T47D (cell line): Measurements from ENCODE around the gene CBR1.
"Not testable (repeated sequence)": the region's sequence is repeated elsewhere in the genome, so short reads cannot be mapped to it uniquely, and the experiment has no call there.

ENCODE experiments used
- DNase-seq, 2 experiments: peaks; one replicate each; pipeline versions ENCODE4 v3.0.0 to v3.0.0-alpha.2; 2011 to 2012; ENCODE audit warnings: low read depth in 1 of 2, low spot score in 1 of 2
- JUND ChIP-seq: IDR thresholded peaks from 2 replicates; pipeline ENCODE4 v1.6.1; 2012; ENCODE audit warnings: low read depth
- in situ Hi-C: cut with HindIII; loops from 2 replicates; pipeline ENCODE4 v1.10.0; 2016; ENCODE audit warnings: low sequenced_read_pairs, low pct_unique_long_range_greater_than_20kb

CBR1 gene

DNA sequence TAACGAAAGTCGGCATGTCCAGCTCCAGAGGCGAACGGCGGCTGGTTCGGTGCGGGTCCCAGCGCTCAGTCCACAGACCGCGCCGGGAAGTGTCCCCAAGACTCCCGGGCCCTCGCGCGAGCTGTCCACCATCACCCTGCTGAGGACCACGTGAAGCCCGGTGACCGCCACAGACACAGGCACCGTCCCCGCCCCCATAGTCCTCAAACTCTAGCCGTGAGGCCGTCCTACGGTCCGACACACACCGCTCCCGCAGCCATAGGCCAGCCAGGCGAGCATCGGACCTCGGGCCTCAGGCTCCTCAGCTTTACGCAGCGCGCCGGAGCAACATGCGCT lies 10.0 kb upstream of the CBR1 start:
- in situ Hi-C loops: no loop called here
- DNase-seq: peak in 1 of 2 experiments; percentile 55
- TF ChIP-seq JUND: no peak

DNA sequence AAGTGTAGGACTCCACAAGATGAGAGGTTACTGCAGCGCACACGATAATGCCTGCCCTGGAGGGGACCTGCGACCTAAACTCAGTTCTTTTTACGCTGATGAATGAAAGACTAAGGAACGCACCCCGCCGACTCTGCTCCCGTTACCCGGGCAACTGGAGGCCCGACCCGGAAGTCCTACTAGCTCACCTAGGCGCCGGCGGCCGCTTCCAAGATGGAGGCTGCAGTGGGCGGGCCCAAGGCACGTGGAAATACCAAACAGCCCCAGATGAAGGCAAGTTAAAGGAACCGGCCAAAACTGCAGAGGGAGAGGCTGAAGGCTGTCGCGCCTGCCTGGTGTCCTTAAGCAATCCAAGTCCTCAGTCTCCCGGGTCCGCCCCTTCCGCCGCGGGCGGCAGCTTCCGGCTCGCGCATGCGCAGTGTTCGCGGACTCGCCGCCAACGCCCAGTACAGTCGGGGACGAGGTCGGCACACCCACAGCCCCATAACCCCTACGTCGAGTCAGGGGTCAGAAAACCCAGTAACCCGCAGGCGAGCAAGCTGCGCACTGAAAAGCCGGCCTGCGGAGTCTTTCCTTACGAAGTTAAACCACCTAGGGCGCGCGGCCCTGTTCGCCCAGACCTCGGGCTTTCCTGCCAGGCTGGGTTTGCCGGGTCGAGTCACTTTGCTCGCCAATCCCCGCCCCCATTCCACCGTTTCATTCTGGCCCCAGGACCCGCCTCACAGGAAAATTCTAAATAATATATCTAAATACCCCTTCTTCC lies 9.5 kb upstream of the CBR1 start, which contains the start of gene SETD4:
TSS of gene SETD4 (minus strand) at position 368 of the 763 bp plus-strand sequence. CDS start 1,638 bp downstream, outside the sequence.
- TF ChIP-seq JUND: no peak
- in situ Hi-C loops: no loop called here
- peak; percentile 86 to 97 for DNase-seq

DNA sequence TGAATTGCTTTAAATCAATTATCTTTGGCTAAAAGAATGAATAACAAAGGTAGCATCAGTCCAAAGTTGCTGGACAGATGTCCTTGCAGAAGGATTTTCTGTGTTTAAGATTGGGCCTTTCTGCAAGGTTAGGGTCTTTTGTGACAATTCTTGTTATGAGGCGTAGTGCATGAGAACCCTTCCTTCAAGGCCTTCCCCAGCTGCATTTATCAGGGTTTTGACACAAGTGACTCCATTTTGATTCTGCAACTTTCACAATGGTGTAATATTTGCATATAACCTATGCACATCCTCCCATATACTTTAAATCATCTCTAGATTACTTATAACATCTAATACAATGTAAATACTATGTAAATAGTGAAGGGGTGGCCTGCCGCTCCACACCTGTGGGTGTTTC lies 8.4 kb upstream of the CBR1 start:
- in situ Hi-C loops: no loop called here
- DNase-seq: no peak
- TF ChIP-seq JUND: no peak

DNA sequence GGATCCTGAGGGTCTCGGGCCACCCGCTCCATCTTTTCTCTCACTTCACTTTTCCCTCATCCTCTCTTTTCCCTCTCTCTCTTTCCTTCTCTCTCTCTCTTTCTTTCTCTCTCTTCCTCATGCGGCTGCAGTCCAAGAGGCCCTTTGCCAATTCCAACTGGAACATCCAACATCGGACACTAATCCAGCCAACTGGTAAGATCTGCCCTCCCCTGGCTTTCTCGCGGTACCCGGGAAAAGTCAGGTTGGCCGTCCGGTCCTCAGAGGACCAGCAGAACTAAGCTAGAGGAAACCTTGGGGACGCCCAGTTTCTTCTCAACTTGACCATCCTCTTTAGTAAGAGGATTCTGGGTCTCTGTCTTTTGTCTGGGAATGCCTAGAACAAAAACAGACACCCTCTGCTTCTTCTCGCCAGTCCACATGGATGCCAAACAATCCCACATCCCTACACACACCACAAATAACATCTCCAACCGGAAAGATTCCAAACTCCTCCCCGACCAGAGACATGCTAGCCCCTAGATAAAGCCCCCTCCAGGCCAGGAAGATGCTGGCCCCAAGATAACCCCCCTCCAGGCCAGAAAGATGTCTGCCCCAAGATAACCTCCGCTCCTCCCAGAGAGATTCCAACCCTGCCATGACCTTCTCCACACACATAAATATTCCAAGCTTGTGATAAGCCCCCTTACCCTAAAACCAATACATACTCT lies 6.3 kb upstream of the CBR1 start:
- no peak for TF ChIP-seq JUND
- no peak for DNase-seq
- in situ Hi-C loops: no loop called here

DNA sequence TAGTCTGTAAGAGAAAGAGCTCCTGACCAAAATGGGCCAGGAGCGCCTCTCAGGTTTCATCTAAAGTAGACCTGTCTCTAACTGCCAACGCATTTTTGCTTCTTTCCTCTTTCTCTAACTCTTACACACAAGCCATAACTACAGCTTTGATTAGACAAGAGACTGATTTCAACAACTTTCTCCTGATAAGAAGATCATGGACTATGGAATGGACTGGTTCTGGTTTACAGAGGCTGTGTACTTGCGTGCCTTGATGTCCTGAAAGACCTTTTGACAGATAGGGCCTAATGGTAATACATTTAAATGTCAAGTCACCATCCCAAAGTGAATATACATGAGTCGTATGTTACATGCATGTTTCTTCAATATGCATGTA lies 5.8 kb upstream of the CBR1 start:
- TF ChIP-seq JUND: no peak
- DNase-seq: no peak
- in situ Hi-C loops: no loop called here

DNA sequence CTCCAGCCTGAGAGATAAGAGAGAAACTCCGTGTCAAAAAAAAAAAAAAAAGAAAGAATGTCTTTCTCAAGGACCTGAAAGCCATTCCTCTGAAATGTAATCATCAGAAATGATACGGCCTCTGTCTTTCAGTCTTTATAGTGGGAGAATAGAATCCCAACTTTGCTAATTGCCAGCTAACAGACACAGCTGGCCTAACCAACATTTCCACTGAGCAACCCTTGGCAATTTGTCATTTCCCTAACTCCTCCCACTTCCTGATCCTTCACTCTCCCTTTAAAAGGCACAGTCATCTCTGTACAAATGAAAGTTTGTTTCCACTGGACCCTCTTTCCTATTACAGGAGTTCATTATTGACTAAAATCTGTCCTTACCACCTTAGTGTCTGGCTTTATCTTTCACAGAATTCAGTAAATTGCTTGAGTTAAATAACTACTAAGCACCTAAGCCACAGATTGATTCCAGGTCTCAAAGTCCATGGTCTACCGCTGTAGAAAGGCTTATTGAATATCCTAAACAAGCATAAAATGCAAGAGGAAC lies 4.3 kb upstream of the CBR1 start:
- peak in 1 of 2 experiments; percentile 56 for DNase-seq
- in situ Hi-C loops: no loop called here
- no peak for TF ChIP-seq JUND

DNA sequence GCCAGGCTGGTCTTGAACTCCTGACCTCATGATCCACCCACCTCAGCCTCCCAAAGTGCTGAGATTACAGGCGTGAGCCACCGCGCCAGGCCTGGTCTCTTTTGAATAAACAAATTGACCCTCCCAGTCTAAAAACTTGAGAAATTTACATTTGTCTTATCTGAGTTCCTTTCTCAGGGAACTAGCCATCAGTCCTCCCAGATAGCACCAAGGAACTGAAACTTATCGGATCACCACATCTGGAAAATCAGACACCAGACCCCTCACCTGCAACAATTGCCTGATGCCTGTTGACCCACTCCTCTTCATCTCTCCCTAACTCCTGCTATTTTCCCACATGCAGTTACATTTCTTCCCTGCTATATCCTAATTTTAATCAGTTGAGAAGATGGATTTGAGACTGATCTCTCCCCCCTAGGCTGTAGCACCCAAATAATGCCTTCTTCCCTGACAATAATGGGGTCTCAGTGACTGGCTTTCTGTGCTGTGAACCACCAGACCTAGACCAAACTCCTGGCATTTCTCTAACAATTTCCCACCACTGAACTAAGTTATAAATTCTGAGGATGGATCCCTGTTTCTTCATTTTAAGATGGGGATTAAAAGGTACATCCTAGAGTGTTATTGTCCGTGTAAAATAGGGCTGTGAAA lies 951 bp upstream of the CBR1 start:
- TF ChIP-seq JUND: no peak
- in situ Hi-C loops: no loop called here

DNA sequence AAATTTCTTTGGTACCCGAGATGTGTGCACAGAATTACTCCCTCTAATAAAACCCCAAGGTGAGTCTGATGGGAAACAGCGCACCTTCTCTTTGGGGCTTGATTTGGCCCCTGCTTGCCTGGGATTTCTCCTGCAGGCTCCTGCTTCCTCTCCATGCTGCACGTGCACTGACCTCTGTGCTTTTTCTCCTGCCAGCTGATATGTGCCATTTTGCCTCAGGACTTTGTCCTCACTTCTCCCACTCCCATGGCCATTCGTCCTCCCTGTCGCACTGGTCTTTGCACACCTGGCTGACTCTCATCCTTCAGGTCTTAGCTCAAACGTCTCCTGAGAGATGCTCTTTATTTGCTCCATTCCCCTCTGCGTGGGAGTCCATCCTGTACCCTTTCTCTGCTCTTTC lies 1.2 kb downstream of the CBR1 start:
- TF ChIP-seq JUND: no peak
- no peak for DNase-seq
- in situ Hi-C loops: no loop called here

More for the DNA sequence above, 951 bp upstream of the CBR1 start:
- no peak for DNase-seq

DNA sequence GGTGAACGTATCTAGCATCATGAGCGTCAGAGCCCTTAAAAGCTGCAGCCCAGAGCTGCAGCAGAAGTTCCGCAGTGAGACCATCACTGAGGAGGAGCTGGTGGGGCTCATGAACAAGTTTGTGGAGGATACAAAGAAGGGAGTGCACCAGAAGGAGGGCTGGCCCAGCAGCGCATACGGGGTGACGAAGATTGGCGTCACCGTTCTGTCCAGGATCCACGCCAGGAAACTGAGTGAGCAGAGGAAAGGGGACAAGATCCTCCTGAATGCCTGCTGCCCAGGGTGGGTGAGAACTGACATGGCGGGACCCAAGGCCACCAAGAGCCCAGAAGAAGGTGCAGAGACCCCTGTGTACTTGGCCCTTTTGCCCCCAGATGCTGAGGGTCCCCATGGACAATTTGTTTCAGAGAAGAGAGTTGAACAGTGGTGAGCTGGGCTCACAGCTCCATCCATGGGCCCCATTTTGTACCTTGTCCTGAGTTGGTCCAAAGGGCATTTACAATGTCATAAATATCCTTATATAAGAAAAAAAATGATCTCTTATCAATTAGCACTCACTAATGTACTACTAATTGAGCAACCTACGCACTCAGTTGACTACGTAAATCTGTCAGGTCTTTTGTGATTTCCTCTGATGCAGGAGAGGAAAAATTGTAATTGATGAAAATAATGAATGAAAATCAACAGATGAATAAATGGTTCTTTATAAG lies 2.8 kb downstream of the CBR1 start:
- in situ Hi-C loops: no loop called here

DNA sequence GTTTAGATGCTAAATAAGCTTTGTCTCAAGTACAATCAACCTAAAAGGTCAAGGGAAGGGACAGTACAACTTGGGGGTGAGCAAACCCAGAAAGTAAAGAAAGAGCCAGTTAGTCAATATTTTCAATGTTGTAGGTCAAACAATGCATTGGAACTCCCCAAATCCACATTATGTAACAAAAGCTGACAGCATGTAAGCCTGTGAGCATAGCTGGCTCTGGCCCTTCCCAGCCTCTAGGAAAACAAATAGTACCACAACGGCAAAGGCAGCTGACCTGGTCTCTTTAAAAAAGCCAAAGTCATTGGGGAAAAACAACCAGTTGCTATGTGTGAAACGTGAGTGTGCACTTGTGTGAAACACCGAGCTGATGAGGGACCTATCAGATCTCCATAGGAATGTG lies 3.4 kb downstream of the CBR1 start:
- in situ Hi-C loops: no loop called here
- peak in 1 of 2 experiments; percentile 70 for DNase-seq
- TF ChIP-seq JUND: no peak

More for the DNA sequence above, 2.8 kb downstream of the CBR1 start:
- no peak for DNase-seq
- TF ChIP-seq JUND: no peak

DNA sequence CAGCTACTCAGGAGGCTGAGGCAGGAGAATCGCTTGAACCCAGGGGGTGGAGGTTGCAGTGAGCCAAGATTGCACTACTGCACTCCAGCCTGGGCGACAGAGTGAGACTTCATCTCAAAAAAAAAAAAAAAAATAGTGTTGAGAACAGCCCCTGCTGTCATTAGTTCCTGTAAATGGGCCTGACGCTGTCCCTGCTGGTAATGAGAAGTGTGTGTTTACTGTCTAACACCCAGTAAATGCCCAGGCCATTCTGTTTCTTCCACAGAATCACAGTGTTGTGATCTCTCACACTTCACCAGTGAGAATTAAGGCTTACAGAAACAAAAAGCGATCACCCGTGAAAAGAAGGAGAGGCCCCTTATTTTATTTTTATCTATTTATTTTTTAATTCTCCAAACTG lies 4.1 kb downstream of the CBR1 start:
- in situ Hi-C loops, DNase-seq: not testable (repeated sequence)

DNA sequence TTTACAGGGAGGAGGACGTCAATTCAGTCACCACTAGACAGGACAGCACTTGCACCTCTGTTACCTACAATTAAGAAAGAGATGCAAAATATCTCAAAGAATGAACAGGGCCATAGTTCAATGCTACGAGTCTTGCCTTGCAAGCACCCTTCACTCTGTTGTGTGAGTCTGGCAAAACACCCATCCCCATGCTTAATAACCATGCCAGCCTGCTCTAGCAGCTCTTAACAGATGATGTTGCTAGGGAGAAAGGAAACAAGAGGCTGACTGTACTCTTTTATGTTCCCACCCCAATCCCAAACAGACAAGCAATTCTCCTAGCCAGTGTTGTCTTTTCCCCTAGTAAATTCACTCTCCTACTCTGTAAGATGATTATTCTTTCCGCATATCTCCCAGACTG lies 5.3 kb downstream of the CBR1 start:
- TF ChIP-seq JUND: no peak
- no peak for DNase-seq
- in situ Hi-C loops: no loop called here

DNA sequence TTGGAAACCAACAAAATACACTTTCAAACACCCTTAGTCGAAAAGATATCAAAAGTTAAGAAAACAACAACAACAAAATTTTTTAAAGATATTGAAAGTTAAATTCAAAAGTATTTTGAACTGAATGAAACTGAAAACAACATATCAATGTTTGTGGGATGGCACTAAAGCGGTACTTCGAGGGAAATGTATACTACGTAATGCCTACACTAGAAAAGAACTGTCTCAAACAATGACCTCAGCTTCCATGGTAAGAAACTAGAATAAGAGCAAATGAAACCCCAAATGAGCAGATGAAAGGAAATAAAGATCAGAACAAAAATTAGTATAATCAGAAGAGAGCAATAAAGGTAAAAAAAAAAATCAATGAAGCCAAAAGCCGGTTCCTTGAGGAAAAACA lies 6.1 kb downstream of the CBR1 start:
- in situ Hi-C loops: no loop called here
- no peak for DNase-seq
- TF ChIP-seq JUND: no peak
